Gastrocnemius medialis (tissue), 4 donors: ENCODE measurements around the gene ITIH5.

Experiments used
- CTCF ChIP-seq, 5 experiments: fragments of 450-650 bp in 3 of 5; fragments of 200-600 bp in 2 of 5; sonication (generic) in 2 of 5; IDR thresholded peaks in 4 of 5; conservative IDR thresholded peaks in 1 of 5; 1 replicate in 4 of 5; 2 replicates in 1 of 5; pipeline ENCODE4 v1.5.1; 2016 to 2019; ENCODE audit warnings: antibody characterized with exemption in 5 of 5, mild to moderate bottlenecking in 3 of 5, moderate library complexity in 3 of 5
- POLR2A ChIP-seq, 2 donors: fragments of 450-650 bp; IDR thresholded peaks; one replicate each; pipeline ENCODE4 v1.6.1; 2017; ENCODE audit warnings: antibody characterized with exemption in 2 of 2, mild to moderate bottlenecking in 2 of 2, moderate library complexity in 2 of 2

DNA sequence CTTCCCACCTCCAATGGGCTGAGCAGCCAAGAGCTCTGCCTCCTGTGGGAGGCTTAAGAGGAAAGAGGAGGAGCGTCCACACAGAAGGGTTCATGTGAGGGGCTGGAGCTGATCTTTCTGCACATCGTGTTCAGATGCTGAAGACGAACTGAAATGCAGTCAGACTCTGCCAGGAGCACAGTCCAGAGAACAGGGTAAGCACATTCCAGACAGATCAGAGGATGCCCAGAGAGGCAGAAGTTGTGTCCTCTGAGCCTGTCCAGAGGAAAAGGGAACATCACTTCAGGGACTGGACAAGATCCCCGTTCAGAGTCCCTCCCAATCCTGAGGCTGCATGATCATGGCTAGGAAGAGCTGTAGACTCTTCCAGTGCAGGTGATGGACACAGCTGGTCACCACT lies 72.9 kb downstream of the ITIH5 start:
- TF ChIP-seq CTCF (IDR thresholded peaks at IDR 0.05 in 4 of 5, conservative IDR thresholded peaks at IDR 0.05 in 1 of 5) (no peak), POLR2A (IDR thresholded peaks at IDR 0.05) (no peak)
